Effector CD8-positive, alpha-beta T cell (primary cell): ENCODE data around the gene MCUR1.
"Not testable (repeated sequence)": the region's sequence is repeated elsewhere in the genome, so short reads cannot be mapped to it uniquely, and the experiment has no call there.

Source experiments
- DNase-seq: peaks from one replicate; lab custom pipeline; 2025; lab: John Stamatoyannopoulos, UW

Gene MCUR1

DNA sequence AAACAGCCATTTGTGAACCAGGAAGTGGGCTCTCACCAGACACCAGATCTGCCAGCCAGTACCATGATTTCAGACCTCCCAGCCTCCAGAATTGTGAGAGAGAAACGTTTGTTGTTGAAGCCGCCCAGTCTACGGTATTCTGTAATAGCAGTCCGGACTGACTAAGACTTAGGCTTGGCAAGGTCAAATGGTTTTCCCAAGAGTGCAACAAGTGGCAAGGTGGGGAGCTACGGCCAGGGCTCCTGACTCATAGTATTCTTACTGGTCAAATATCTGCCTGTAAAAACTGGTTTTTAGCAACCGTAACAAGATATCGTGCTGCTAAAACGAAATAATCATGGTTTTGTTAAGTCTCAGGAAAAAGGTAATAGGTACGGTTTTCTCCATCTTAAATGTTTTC, 37.8 kb downstream of the MCUR1 start:
- no peak for DNase-seq

GRCh38 chr6:13775466-13775865, 38.9 kb downstream of the MCUR1 start:
- not testable (repeated sequence) for DNase-seq

DNA sequence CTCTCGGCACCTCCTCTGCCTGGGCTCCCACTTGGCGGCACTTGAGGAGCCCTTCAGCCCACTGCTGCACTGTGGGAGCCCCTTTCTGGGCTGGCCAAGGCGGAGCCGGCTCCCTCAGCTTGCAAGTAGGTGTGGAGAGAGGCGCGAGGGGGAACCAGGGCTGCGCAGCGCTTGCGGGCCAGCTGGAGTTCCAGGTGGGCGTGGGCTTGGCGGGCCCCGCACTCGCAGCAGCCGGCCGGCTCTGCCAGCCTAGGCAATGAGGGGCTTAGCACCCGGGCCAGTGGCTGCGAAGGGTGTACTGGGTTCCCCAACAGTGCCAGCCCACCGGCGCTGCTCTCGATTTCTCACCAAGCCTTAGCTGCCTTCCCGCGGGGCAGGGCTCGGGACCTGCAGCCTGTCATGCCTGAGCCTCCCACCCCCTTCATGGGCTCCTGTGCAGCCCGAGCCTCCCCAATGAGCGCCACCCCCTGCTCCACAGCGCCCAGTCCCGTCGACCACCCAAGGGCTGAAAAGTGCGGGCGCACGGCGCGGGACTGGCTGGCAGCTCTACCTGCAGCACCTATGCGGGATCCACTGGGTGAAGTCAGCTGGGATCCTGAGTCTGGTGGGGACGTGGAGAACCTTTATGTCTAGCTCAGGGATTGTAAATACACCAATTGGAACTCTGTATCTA, 41.9 kb downstream of the MCUR1 start:
- not testable (repeated sequence) for DNase-seq

GRCh38 chr6:13769655-13770053, 44.7 kb downstream of the MCUR1 start:
- DNase-seq: no peak

GRCh38 chr6:13769034-13769654, 45.2 kb downstream of the MCUR1 start:
- no peak for DNase-seq

DNA sequence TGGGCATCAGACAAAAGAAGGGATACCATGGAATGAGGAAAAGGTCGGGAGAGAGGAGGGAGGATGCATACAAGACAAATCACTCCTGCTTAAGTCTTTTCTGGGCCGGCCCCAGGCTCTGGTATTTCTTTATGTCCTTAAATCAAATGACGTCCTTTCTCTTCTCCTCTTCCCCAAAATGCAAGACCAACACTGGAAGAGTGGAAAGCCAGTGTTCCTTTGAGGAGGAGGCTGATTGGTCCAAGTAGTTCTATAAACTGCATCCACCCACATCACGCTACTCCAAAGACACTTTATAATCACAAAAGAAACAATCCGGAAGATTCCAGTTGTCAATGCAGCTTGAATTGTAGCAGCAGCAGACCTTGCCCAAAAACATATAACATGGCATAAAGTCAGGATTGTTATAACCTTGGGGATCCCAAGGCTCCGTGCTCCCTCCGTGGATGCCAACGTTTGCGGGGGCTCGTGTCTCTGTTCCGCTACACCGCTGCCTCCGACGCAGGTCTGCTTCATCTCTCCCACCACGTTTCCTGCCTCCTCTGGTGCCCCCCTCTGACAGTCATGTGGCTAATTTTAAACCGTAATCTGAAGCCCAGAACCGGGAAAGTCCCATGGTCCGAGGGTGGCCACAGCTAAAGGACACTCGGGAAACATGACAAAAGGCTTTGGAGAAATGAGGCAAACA, 47.1 kb downstream of the MCUR1 start:
- peak; percentile 9 for DNase-seq

DNA sequence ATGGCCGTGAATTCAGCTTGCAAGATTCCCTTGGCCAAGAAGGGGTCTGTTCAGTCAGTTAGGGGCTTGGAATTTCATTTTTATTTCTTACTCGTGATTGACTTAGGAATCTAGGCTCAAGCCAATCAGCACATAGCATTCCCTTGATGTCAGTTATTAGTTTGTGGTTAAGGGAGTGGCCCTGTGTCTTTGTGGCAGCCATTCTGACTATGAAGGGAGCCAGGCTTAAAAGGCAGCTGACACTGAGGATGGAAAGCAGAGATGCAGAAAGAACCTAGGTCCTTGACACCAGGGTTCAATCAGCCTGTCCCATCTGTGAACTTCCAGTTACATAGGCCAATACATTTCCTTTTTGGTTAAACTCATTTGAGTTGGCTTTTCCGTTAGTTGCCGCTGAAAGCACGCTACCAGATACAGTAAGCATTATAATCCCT, 48.1 kb downstream of the MCUR1 start:
- DNase-seq: no peak

DNA sequence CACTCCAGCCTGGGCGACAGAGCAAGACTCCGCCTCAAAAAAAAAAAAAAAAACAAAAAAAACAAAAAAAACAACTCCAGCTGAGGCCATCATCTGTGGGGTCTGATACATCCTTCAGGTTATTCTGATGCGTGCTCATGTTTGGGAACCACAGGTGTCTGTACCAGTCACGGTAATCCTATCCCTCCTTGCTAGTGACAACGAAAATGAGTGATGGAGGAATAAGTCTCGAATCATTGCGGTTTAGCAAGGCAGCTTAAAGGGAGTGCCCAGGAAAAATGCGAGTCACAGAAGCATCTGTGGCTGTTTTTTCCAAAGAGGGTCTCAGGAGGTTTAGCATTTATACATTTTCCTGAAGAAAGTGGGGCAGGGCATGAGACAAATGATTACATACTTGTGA, 48.8 kb downstream of the MCUR1 start:
- DNase-seq: no peak

- DNase-seq: no peak
Measured at GRCh38 chr6:13764996-13765395, 49.4 kb downstream of the MCUR1 start.

- DNase-seq: no peak
Measured at GRCh38 chr6:13763740-13764381, 50.5 kb downstream of the MCUR1 start.

- DNase-seq: no peak
Measured at GRCh38 chr6:13762611-13763441, 51.5 kb downstream of the MCUR1 start.

DNA sequence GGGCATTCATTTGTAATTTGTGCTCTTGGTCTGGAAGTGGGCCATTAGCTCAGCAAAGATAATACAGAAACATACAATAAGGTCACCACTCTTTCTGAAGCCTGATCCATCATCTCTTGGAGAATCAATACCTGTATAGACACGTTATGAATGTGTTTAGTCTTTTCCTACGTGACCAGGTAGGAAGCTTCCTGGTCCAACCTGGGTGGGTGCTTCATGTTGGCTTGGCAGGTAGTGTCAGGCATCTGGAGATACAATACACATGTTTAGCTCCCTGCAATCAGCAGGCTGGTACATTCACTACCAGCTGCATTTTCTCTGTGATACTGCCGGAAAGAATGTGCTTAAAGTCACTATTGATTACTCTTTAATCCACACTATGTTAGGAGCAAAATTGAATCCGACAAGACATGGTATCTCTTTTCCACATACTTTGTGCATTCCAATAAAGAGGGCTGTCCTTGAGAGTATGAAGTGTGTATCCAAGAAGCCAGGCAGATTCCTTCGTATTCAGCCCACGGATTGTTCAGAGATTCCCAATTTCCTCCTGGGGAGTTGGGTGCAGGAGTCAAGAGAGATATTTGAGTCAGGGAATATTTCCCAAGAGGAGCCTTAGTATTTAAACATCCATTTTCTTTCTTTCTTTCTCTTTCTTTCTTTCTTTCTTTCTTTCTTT, 52.9 kb downstream of the MCUR1 start:
- DNase-seq: no peak

- DNase-seq: no peak
Measured at GRCh38 chr6:13760307-13761304, 53.8 kb downstream of the MCUR1 start.

GRCh38 chr6:13759025-13759424, 55.3 kb downstream of the MCUR1 start:
- DNase-seq: no peak

DNA sequence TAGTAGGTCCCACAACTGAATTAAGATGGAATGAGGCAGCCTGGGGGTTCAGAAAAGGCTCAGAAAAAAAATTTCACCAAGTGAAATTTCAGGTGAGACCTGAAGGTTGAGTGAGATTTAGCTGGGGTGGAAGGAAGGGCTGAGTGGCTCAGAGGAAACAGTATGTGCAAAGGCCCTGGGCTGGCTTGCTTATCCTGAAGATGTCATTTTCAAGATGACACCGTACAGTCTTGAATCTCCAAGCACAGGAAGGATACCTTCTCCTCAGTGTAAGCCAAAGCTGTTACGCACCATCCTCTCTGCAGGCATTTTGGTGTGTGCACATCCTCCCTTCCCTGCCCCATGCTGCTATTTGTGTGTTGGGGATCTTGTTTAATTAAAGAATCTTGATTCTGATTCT, 59.7 kb downstream of the MCUR1 start:
- DNase-seq: no peak

- DNase-seq: no peak
Measured at GRCh38 chr6:13743736-13744127, 70.6 kb downstream of the MCUR1 start.

- no peak for DNase-seq
Measured at GRCh38 chr6:13742961-13743735, 71.2 kb downstream of the MCUR1 start.

DNA sequence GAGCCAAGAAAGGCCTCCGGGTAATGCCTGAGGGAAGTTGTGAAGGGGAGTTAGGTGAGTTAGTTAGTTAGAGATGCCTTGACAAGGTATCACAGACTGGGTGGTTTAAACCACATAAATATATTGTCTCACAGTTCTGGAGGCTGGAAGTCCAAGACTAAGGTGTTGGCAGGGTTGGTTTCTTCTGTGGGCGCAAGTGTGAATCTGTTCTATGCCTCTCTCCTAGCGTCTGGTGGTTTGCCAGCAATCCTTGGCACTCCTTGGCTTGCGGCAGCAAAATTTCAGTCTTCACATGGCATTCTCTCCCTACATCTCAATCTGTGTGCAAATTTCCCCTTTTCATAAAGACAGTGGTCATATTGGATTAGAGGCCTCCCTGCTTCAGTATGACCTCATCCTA, 73.0 kb downstream of the MCUR1 start:
- DNase-seq: no peak
